Hepatic stellate cell (primary cell): ENCODE results near the gene ATG5.
"Not testable (repeated sequence)": the region's sequence is repeated elsewhere in the genome, so short reads cannot be mapped to it uniquely, and the experiment has no call there.

Source experiments
- DNase-seq: peaks from one replicate; pipeline ENCODE4 v3.0.0; 2011; ENCODE audit warnings: low spot score

The ATG5 gene

GRCh38 chr6:106152952-106153351 is 172.6 kb downstream of the ATG5 start:
- no peak for DNase-seq

DNA sequence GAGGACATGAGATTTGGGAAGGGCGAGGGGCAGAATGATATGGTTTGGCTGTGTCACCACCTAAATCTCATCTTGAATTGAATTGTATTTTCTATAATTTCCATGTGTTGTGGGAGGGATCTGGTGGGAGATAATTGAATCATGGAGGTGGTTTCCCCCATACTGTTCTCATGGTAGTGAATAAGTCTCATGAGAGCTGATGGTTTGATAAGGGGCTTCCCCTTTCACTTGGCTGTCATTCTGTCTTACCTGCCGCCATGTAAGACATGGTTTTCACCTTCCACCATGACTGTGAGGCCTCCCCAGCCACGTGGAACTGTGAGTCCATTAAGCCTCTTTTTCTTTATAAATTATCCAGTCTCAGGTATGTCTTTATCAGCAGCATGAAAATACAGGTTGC is 173.1 kb downstream of the ATG5 start:
- DNase-seq, result not testable (repeated sequence)

DNA sequence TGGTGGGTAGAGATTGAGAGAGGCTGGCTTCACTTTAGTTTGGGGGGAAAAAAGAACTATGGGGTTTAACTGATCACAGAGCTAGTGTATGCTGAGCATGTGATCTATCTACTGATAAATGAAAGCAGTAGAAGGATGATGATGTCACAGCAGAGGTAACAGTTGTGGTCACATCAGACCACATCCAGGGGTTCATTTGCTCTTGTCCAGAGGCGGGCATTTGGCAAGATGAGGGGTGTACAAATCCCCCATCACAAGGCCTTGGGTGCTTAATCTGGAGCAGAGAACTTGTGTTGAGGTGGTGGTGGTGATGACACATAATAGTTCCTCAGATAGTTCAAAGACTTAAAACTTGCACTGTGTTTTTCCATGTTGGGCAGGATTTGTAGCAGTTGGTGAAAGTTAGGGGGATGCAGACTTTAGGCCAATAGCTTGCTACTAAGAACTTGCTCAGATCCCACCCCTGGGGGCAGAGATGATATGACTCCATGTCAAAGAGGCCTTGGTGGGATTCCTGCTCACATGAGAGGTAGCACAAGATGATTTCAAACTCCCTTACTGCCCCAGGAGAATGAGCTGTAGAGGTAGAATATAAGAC is 176.0 kb downstream of the ATG5 start:
- no peak for DNase-seq

DNA sequence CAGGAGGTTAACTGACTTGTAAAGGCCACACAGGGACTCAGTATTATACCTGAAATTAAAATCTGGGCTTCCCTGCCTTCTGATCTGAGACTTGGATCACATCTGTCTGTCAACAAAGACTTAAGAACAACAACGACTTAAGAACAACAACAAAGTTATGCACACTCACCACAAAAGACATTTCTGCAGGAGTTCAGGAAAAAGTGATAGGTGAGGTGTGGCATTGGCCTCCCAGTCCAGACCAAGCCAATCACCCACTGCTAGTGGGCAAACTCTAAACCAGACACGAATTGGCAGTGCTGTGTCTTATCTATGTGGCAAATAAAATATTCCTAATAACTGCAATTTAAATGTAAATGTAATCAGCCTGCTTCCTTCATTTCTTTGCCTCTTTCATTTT is 178.1 kb downstream of the ATG5 start:
- DNase-seq, result no peak

DNA sequence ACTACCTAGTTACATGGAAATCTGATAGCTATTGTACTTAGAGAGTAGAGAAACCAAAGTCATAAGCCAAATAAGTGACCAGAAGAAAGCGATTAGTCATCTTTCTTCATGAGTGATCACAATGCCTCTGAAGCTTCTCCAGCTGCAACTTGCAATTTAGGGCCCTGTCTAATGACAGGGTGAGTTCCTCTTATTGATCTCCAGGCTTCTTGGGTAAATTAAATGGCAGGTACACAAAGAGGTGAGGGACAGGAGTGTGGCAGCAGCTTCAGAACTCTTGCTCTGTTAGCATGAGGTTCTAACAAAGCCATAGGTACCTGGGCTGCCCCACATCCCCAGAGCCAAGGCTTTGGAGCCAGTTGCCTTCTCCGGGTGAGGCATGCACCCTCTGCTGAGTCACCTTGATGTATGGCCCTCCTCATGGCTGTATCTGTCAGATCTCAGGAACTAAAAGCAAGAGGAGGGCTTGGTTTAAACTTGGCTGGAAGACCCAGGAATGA is 178.7 kb downstream of the ATG5 start:
- peak; percentile 19 for DNase-seq

DNA sequence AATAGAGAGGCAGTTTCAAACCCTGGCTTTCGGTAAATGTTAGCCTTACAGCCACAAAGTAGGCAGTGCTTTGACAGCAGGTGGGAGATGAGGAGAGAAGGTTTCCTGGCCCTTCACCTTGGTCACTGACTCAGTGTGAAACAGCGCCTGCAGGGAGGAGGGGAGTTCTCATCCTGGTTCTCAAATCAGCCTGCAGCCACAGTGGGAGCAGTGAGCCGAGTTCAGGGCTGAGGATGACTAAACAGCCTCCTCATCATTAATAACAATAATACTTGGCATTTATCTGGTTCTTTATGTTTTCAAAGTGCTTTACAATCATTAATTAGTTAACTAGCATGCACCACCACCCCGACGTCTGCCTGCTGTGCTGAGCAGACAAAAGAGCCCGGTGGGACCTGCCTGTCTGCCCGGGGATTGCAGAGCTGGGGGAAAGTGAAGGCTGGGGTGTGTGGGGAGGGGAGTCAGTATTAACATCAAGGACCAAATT is 179.8 kb downstream of the ATG5 start:
- no peak for DNase-seq

DNA sequence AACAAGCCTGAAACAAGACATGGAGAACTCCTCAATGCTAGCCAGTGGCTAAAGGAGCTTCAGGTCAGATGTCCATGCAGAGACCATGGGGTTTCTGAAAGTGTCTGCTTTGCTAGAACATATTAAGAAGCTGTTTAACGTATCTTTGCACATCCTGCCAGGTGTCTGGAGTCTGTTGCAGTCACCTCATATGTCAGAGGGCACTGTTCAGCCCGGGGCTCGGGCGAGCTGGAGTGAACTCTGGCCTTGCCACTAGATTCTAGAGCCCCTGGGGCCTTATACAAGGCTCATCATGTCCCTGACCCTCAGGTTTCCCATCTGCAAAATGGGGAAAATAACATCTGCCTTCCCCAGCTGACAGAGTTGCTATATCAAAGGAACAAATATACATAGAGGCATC is 180.4 kb downstream of the ATG5 start:
- DNase-seq, result no peak

GRCh38 chr6:106143665-106144064 is 181.9 kb downstream of the ATG5 start:
- DNase-seq, result no peak

DNA sequence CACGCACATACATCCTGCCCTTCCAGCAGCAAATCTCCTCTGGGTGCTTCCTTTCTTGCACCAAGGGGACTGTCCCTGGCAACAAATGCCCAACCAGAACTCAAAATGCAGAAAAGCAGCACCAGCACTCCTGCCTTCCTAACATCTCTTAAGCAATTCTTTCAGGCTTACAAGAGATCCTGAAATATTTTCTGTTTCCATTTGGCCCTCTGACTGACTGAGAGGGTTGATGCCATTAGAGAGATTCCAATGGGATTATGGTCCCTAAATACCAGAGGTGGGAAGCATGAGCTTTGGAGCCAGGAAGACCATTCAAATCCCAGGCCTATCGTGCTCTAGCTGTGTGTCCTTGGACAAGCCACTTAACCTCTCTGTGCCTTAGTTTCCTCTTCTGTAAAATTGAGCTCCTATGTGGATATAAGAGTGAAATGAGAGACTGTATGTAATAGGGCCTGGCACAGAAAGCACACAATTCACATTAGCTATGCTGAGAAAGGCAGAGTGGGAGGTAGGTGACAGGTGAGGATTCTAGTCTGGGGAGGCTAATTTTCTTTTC is 182.6 kb downstream of the ATG5 start:
- DNase-seq, result no peak

- DNase-seq, result no peak
Observed at GRCh38 chr6:106141441-106142237, 183.9 kb downstream of the ATG5 start.

DNA sequence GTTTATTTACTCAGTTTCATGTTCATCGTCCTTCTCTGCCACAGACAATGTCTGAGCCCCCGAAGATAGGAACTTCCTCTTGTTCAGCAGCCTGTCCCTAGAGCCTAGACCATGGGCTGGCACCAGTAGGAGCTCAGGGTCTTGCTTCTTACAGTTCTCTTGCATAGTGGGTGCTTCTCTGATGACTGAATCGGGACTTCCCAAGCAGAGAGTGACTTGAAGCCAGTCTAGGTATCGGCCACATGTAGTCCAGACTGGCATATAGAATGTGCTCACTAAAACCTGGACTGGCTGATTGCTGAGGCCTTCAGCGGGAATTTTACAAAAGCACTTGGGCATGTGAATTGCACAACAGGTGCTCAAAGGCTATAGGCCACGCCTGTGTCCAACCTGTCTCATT is 187.4 kb downstream of the ATG5 start:
- no peak for DNase-seq

DNA sequence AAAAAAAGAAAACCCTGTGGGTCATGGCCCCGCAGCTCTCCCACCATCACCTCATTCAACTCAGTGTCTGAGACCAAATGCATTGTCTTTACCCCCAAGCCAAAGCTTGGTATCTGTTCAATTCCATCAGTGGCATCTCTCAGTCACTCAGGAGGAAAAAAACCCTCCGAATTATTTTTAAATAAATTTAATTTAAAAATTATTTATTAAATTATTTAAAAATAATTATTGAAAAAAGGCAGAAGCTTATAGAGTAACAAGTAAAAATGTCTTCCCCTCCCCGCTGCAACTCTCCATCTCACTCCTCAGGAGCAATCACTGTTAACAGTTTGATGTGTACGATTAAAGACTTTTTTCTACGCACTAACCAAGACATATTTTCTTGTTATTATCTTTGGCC is 188.7 kb downstream of the ATG5 start:
- no peak for DNase-seq

DNA sequence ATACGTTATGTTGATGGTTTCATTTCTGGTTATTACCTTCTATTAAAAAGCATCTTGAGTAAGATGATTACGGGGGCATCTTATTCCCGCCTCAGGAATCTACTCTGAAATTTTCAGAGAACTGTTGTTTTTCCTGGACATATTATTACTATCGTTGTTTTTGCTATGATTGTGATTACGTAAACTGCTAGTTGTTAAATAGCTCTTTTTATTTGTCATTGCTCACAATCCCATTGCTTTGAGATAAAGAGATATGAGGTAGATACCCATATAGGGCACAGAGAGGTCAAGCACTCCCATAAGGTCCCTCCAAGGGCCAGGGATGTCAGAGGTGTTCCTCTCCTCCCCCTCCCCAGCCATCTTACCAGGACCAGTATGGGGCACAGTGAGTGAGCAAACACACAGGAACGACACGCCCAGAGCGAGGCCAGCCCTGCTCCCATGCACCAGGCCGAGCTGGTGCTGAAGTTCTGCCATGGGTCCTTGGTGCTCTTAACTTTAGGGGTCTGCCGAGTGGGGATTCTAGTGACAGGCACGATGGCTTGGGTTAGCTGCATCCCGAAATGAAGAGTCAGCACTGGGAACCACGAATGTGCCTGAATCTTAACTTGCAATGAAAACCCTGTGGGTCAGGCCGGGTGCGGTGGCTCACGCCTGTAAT is 189.5 kb downstream of the ATG5 start:
- no peak for DNase-seq

GRCh38 chr6:106134906-106135634 is 190.5 kb downstream of the ATG5 start:
- DNase-seq, result peak; percentile 75
